Choroid plexus epithelial cell (primary cell): ENCODE data around the gene KIAA0753.

Experiments used
- DNase-seq: peaks from one replicate; pipeline ENCODE4 v3.0.0-alpha.2; 2010; ENCODE audit warnings: low read depth
- H3K4me3 ChIP-seq: 2 replicates; pipeline ENCODE4 v1.5.1; 2011; ENCODE audit warnings: low read depth, mild to moderate bottlenecking, control low read depth, low read length, moderate library complexity
- TF ChIP-seq, protein P1 (sequence below): conservative IDR thresholded peaks from 2 replicates; pipeline ENCODE4 v1.5.1; 2011; ENCODE audit warnings: low read depth, mild to moderate bottlenecking, control low read depth, inconsistent platforms, low read length, moderate library complexity

The KIAA0753 gene

DNA sequence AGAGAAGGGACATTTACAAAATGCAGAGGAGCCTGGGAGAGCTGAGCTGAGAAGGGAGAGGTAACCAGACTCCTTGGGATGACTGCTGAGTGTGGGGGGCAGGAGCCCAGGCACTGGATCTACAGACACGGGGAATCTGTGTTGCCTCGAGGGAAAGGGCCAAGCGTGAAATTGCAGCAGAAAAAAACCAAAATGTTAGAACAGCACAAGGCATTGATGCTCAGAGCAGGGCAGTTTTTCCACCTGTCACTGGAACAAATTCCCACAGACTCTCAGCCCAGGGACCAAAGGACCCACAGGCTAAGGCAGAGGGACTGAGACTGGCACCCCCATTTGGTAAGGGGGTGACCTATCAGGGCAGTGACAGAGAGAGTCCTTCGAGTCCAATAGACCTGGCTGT is 86.2 kb downstream of the KIAA0753 start:
- H3K4me3 ChIP-seq: no peak overlapping the region
- DNase-seq: no peak
- TF ChIP-seq, protein P1, sequence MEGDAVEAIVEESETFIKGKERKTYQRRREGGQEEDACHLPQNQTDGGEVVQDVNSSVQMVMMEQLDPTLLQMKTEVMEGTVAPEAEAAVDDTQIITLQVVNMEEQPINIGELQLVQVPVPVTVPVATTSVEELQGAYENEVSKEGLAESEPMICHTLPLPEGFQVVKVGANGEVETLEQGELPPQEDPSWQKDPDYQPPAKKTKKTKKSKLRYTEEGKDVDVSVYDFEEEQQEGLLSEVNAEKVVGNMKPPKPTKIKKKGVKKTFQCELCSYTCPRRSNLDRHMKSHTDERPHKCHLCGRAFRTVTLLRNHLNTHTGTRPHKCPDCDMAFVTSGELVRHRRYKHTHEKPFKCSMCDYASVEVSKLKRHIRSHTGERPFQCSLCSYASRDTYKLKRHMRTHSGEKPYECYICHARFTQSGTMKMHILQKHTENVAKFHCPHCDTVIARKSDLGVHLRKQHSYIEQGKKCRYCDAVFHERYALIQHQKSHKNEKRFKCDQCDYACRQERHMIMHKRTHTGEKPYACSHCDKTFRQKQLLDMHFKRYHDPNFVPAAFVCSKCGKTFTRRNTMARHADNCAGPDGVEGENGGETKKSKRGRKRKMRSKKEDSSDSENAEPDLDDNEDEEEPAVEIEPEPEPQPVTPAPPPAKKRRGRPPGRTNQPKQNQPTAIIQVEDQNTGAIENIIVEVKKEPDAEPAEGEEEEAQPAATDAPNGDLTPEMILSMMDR: no peak

DNA sequence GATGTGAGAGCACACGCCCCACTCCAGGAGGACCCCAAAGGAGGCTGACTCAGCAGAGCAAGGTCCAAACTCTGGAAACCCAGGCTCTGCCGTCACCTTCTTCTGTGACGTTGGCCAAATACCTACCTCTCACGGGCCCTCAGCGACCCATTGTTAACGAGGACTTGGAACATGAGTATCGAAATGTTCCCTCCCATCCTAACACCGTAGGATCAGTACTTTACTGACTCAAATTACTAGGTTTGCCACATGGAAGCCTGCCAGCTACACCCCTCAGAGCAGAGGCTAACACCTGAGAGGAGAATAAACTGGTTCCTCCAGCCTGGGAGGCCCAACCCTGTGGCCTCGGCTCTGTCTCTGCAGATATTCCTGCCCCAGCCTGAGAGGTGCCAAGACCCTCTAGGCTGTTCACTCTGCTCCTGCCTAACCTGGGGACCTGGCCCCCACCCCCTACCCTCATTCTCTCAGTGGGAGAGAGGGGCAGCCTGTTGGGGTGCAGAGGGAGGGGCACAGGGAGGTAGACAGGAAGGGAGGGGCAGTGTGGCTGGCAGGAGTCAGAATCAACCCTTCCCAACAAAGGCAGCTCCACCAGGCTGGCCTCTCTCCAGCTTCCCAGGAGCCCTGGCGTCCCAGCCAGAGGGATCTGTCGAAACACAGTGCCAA is 88.5 kb downstream of the KIAA0753 start:
- DNase-seq: no peak
- H3K4me3 ChIP-seq: no peak overlapping the region
- TF ChIP-seq, protein P1: no peak

DNA sequence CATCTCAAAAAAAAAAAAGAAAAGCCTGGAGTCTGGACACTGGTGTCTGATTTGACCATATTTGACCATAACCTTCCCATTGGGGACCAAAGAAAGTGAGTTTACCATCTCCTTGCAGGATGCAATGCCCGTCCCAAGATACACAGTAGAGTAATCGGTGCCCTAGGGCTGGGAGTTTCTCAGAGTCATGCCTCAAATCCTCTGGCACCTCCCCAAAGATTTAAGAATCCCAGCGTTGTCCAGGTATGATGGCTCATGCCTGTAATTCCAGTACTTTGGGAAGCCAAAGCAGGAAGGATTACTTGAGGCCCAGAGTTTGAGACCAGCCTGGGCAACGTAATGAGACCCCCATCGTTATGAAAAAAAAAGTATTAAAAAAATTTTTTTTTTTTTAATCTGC is 89.2 kb downstream of the KIAA0753 start:
- no peak overlapping the region for H3K4me3 ChIP-seq
- DNase-seq: no peak
- TF ChIP-seq, protein P1: no peak

DNA sequence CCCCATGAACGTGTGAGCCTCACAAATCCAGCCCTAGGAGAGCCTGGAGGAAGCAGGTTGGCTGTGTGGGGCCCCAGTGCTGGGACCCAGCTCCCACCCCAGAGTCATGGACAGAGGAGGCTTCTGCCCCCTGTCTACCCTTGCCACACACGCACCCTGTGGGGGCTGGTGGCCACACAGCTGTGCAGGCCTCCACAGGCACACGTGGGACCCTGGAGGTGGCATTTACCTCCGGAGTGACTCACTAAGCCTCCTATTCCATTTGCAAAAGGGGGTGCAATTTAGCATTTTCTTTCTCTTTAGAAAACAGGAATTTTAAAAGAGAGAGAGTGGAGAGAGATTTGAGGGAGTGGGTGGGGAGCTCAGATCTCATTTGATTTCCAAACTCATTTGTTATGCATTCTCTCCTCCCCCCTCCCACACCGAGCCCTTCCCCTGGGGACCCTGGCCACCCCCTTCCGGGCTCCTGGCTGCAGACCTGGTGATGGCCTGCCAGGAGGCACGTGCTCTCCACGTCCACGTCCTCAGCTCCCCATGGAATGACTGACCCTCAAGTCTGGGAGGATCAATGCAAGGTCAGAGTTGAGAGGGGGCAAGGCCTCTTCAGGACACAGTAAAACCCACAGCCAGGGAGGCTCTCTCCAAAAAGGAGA is 91.0 kb downstream of the KIAA0753 start:
- TF ChIP-seq, protein P1: no peak
- H3K4me3 ChIP-seq: no peak overlapping the region
- DNase-seq: no peak

DNA sequence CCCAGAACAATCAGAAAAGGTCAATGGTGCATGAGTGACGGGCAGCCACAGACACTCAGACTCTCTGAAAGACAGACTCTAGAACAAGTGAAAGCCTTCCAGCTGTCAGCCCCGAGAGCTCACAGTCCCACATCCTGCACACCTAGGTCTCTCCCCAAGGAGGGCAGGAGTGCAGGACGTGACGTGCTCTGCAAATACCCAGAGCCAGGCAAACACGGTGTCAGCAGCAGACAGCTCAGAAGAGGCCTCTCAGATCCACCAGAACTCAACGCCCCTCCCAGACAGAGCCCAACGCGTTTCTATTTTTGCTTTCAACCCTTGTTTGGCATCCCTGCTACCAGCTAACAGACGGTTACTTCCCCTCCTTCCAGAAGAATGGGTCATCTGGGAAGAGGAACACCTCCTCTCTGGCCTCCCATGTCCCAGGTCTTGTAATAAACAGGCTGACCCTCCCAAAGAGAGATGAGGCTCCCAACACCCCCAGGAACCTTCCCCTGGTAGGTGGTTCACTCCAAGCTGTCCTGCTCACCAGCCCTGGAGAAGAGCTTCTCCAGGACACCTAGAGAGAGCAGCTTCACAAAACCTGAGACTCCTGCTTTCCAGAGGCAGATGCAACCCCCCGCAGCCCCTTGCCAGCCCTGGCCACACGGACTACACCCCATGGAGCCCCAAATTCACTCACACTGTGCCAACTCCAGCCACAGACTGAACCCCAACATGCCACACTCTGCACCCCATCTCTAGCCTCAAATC is 91.8 kb downstream of the KIAA0753 start:
- TF ChIP-seq, protein P1: no peak
- no peak for DNase-seq
- H3K4me3 ChIP-seq: no peak overlapping the region

DNA sequence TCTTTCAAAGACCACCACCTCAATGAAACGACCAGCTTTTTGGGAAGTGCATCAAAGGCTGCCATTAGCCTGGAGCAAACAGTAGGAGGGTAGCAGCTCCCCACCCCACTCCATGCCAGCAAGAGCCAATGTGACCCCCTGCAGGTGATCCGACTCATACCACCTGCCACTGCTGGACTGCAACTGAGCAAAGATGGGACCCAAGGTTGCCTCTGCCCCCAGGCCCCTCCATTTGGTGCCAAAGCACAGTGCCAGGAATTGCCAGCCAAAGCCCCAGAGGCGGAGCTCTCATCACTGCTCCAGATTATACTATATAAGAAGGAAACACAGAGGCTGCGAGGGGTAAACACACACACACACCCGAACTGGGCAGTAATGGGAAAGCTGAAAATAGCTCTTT is 92.5 kb downstream of the KIAA0753 start:
- TF ChIP-seq, protein P1: no peak
- H3K4me3 ChIP-seq: no peak overlapping the region
- DNase-seq: no peak

DNA sequence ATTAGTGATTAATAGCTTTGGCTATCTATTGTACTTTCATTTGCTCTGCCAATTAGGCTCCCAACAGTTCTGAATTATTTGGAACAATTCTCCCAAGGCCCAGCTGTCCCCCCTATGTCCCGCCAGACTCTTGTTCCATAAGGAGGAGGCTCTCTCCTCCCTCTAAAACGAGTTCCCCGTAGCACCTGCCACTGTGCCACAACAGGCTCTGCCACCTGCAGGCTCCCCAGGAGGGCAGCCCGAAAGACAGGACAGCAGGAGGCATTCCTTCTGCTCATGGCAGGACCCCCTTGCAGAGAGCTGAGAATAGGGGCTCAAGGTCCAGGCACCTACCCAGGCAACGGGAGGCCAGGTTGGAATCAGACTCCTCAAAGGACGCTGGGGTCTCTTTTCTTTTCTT is 93.2 kb downstream of the KIAA0753 start:
- TF ChIP-seq, protein P1: no peak
- no peak for DNase-seq

More for the DNA sequence above, 93.2 kb downstream of the KIAA0753 start:
- no peak overlapping the region for H3K4me3 ChIP-seq
